NT2/D1 (cell line): ENCODE data around the gene UIMC1.

Source experiments
- DNase-seq: peaks from one replicate; pipeline ENCODE4 v3.0.0-alpha.2; 2011; ENCODE audit warnings: low read depth, low spot score
- H3K27me3 ChIP-seq: 2 replicates; pipeline ENCODE4 v1.6.0; 2011; ENCODE audit warnings: mild to moderate bottlenecking; ENCODE audit not compliant: insufficient read length, insufficient read depth
- H3K36me3 ChIP-seq: 2 replicates; pipeline ENCODE4 v1.6.1; 2011; ENCODE audit warnings: mild to moderate bottlenecking, low read length, mixed read lengths; ENCODE audit not compliant: insufficient read depth, insufficient read length
- H3K4me1 ChIP-seq: 2 replicates; pipeline ENCODE4 v1.5.1; 2011; ENCODE audit not compliant: insufficient read depth, insufficient read length
- H3K4me3 ChIP-seq: 2 replicates; pipeline ENCODE4 v1.5.1; 2011; ENCODE audit warnings: low read depth; ENCODE audit not compliant: insufficient read length
- H3K9ac ChIP-seq: 2 replicates; pipeline ENCODE4 v1.6.0; 2011; ENCODE audit warnings: low read depth; ENCODE audit not compliant: insufficient read length
- H3K9me3 ChIP-seq: 2 replicates; pipeline ENCODE4 v1.5.1; 2011; ENCODE audit warnings: mild to moderate bottlenecking, low read length; ENCODE audit not compliant: insufficient read depth
- SUZ12 ChIP-seq: IDR thresholded peaks from 2 replicates; pipeline ENCODE4 v1.6.1; 2011; ENCODE audit not compliant: insufficient read length, insufficient read depth; ENCODE audit errors: extremely low read depth
- YY1 ChIP-seq: IDR thresholded peaks from 2 replicates; pipeline ENCODE4 v1.6.1; 2011; ENCODE audit not compliant: insufficient read length, insufficient read depth
- ZNF274 ChIP-seq: IDR thresholded peaks from 2 replicates; pipeline ENCODE4 v1.6.1; 2011; ENCODE audit warnings: mild to moderate bottlenecking, low read depth, low read length

The UIMC1 gene

GRCh38 chr5:176894298-176894697, 112.3 kb downstream of the UIMC1 start:
- TF ChIP-seq SUZ12 (no peak), ZNF274 (no peak), YY1 (no peak)
- H3K4me3 ChIP-seq, result no peak overlapping the region
- no peaks in the 10 kb centered on the region for H3K9me3 ChIP-seq
- DNase-seq, result no peak
- no peak overlapping the region for H3K9ac ChIP-seq
- no peaks in the 10 kb centered on the region for H3K36me3 ChIP-seq
- peaks cover 15% of the 10 kb centered on the region for H3K27me3 ChIP-seq
- no peaks in the 10 kb centered on the region for H3K4me1 ChIP-seq

- Histone ChIP-seq H3K27me3 (peaks cover 15% of the 10 kb centered on the region), H3K36me3 (no peaks in the 10 kb centered on the region), H3K9ac (no peak overlapping the region)
Measured at GRCh38 chr5:176892663-176893062, 113.9 kb downstream of the UIMC1 start.

GRCh38 chr5:176891331-176891958, 115.1 kb downstream of the UIMC1 start:
- no peak for DNase-seq
- H3K9ac ChIP-seq, result no peak overlapping the region
- H3K27me3 ChIP-seq, result peaks cover 15% of the 10 kb centered on the region
- no peak overlapping the region for H3K4me3 ChIP-seq
- no peak for TF ChIP-seq YY1
- no peak for TF ChIP-seq SUZ12
- no peak for TF ChIP-seq ZNF274
- H3K4me1 ChIP-seq, result no peaks in the 10 kb centered on the region
- no peaks in the 10 kb centered on the region for H3K36me3 ChIP-seq
- H3K9me3 ChIP-seq, result no peaks in the 10 kb centered on the region

More at GRCh38 chr5:176892663-176893062, 113.9 kb downstream of the UIMC1 start:
- no peaks in the 10 kb centered on the region for H3K9me3 ChIP-seq
- no peak overlapping the region for H3K4me3 ChIP-seq
- TF ChIP-seq YY1 (no peak), ZNF274 (no peak)
- no peak for DNase-seq
- H3K4me1 ChIP-seq, result no peaks in the 10 kb centered on the region

GRCh38 chr5:176890455-176891330, 115.9 kb downstream of the UIMC1 start:
- Histone ChIP-seq H3K9ac (no peak overlapping the region), H3K27me3 (peaks cover 15% of the 10 kb centered on the region), H3K4me1 (no peaks in the 10 kb centered on the region), H3K36me3 (no peaks in the 10 kb centered on the region), H3K9me3 (no peaks in the 10 kb centered on the region), H3K4me3 (no peak overlapping the region)
- DNase-seq, result no peak
- TF ChIP-seq ZNF274 (no peak), YY1 (no peak), SUZ12 (no peak)

- peaks cover 15% of the 10 kb centered on the region for H3K27me3 ChIP-seq
- DNase-seq, result no peak
- no peak overlapping the region for H3K9ac ChIP-seq
- no peak overlapping the region for H3K4me3 ChIP-seq
- no peaks in the 10 kb centered on the region for H3K36me3 ChIP-seq
- no peaks in the 10 kb centered on the region for H3K4me1 ChIP-seq
- TF ChIP-seq YY1, result no peak
- no peak for TF ChIP-seq ZNF274
- TF ChIP-seq SUZ12, result no peak
- H3K9me3 ChIP-seq, result no peaks in the 10 kb centered on the region
Measured at GRCh38 chr5:176889321-176890280, 117.0 kb downstream of the UIMC1 start.

- Histone ChIP-seq H3K4me1 (no peaks in the 10 kb centered on the region), H3K9ac (no peak overlapping the region), H3K9me3 (no peaks in the 10 kb centered on the region), H3K27me3 (peaks cover 13% of the 10 kb centered on the region), H3K36me3 (no peaks in the 10 kb centered on the region), H3K4me3 (no peak overlapping the region)
- no peak for DNase-seq
- TF ChIP-seq ZNF274 (no peak), YY1 (no peak), SUZ12 (no peak)
Measured at GRCh38 chr5:176888865-176889165, 117.8 kb downstream of the UIMC1 start.
